ENCODE data around the gene FRAS1.

- no peak for TF ChIP-seq CTCF (IDR thresholded peaks at IDR 0.05)
- no peak for TF ChIP-seq POLR2A (IDR thresholded peaks at IDR 0.05)
These were observed 251.4 kb downstream of the FRAS1 start for GRCh38 chr4:78308517-78308916.

Data from right lobe of liver (tissue), 4 donors.